ENCODE measurements around the gene CCNY.

DNA sequence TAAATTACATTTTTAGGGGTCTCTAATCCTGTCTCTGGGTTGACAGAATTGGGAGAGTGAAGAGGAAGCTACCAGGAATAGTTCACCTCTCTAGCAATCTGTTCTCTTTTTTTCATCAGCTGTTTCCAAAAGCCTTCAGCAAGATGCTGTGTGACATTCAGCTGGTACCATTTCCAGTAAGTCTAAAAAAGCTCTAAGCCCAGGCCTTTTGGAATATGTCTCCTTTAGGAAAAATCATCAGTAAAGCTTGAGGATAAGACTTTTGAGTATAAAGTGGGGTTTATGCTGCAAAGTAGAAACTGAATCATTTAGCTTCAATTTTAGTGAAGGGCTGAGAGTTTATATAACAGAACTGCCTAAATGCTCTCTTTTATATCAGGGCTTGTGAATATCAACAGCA is 81.5 kb downstream of the CCNY start:
- TF ChIP-seq POLR2AphosphoS5 (IDR thresholded peaks at IDR 0.05; ENCODE audit: borderline replicate concordance, low read depth, low read length) (no peak), EZH2 (IDR thresholded peaks at IDR 0.05) (no peak)
